ENCODE data around the gene RHD.
"Not testable (repeated sequence)": the region's sequence is repeated elsewhere in the genome, so short reads cannot be mapped to it uniquely, and the experiment has no call there.

RHD gene

DNA sequence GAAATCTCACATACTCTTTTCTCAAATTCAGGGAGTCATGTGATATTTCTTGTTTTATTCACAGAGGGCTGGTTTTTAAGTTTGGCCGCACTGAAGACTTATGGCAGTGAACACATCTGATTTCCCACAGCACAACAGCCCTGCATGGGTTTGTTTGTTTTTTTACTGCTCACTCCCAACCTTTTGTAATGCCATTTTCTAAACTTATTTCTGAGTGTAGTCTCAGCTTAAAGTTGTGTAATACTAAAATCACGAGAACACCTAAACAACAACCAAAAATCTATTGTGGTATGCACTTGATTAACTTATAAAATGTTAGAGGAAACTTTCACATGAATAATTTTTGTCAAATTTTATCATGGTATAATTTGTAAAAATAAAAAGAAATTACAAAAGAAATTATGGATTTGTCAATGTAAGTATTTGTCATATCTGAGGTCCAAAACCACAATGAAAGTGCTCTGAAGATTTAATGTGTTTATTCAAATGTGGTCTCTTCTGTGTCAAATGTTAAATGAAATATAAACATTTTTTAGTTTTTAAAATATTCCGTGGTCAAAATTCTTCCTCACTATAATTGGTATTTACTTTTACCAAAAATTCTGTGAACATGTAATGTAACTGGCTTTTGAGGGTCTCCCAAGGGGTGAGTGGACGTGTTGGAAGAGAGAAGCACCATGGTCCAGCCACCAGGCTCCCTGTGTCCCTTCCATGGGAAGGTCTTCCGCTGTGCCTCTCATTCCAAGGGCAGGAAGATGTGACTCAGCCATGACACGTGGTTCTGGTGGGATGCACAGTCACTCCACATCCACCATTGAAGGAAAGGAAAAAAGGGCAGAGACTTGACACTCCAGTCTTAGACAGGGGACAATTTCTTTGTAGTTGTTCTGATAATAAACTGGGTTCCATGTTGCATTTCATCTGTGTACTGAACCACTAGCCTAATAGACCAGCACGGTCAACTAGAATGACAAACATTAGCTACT lies 88.6 kb downstream of the RHD start:
- no peak for DNase-seq

DNA sequence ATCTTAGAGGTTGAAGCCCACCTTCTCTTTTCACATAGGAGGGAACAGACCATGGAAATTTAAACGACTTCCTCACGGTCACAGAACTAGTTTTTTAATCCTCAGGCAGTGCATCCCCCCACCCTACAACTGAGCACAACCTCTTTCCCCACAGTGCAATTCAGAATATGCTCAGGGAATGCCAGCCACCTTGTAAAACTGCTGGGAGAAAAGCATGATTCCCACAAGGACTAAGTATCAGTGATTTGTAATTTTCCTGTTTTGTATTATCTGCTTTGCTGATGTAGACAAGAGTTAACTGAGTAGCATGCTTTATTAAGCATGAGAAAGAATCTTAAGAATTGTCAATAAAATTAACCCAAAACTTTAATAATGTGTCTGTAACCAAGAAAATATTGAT lies 89.6 kb downstream of the RHD start:
- DNase-seq, result no peak

GRCh38 chr1:25362634-25363559 lies 90.6 kb downstream of the RHD start:
- DNase-seq, result not testable (repeated sequence)

DNA sequence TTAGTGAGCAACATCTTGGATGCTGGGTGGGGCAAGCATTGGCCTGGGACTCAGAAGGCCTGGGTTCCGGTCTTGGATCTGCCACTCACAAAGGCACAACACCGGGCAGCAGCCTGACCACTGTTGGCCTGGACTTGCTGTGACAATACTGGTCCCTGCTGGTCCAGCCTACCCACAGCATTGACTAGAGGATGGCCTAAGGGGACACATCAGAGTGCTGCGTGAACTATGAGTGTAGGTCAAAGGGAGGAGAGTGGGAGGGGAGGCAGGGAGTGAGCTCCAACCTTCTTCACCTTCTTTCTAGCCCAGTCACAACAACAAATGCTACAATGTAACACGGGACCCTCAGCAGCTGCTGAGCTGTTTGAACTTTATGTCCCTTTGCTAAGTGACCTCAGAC lies 96.9 kb downstream of the RHD start:
- DNase-seq, result no peak

DNA sequence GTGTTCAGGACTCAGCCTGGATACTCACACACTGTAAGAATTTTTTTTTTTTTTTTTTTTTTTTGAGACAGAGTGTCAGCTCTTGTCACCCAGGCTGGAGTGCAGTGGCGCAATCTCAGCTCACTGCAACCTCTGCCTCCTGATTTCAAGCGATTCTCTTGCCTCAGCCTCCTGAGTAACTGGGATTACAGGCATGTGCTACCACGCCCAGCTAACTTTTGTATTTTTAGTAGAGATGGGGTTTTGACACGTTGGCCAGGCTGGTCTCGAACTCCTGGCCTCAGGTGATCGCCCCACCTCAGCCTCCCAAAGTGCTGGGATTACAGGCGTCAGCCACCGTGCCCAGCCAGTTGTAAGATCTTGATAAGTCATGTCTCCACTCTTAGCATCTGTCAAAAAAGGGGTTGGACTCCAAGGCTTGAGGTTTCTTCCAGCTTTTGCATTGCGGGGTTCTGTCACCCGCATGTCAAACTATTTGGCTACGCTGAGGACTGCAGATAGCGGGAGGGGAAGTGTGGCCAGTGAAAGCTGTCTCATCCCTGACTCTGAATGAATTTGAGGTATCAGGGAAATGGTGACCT lies 97.5 kb downstream of the RHD start:
- DNase-seq, result not testable (repeated sequence)

DNA sequence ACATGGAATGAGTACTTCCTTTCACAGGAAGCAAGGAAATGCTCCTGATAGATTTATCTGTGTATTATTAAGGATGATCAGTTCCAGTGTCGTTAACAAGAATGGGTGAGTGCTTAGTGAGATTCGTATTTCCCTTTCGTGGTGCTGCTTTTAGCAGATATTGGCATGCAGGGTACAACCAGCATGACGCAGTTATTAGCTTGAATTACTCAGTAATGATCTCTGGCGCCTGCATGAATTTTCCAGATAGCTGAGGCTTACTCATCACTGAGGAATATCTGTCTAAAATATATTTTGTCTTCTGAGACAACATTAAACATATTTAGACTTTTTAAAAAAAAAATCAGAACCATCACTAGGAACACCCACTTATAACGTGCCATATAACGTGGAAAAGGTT lies 99.4 kb downstream of the RHD start:
- DNase-seq, result not testable (repeated sequence)

DNA sequence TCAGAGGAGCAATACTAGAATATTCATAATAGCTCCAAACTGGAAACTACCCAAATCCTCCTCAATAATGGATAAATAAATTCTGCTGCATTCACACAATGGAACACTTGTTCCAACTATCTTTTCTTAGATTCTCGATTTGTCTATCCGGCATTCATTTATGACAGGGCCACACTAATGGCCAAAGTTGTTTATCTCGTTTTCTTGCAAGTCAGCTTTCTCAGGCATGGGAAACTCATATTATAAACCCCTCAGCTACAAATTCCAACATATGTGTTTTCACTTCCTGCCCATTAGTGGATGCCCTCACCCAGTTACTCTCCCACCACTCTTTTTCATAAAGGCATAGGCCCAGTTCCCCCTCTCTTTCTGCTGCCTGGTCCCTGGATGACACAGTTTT lies 106.1 kb downstream of the RHD start:
- DNase-seq, result not testable (repeated sequence)
